SK-N-SH (cell line): ENCODE data around the gene WDR86.

ENCODE experiments used
- CTCF ChIP-seq: fragments of 200-600 bp; sonication (generic); IDR thresholded peaks from 2 replicates; pipeline ENCODE4 v1.6.1; 2017; ENCODE audit warnings: antibody characterized with exemption, mild to moderate bottlenecking, moderate library complexity
- EZH2phosphoT487 ChIP-seq: fragments of 200-600 bp; sonication (generic); IDR thresholded peaks from 2 replicates; pipeline ENCODE4 v1.6.1; 2017; ENCODE audit warnings: low read depth, mixed run types, mild to moderate bottlenecking, antibody characterized with exemption, moderate library complexity, borderline replicate concordance
- FOXJ3 ChIP-seq: sonication (generic); formaldehyde crosslinking; IDR thresholded peaks from 2 replicates; pipeline ENCODE4 v1.5.1; 2020; ENCODE audit warnings: mild to moderate bottlenecking, missing genetic modification reagents
- FOXM1 ChIP-seq: IDR thresholded peaks from 2 replicates; pipeline ENCODE4 v1.4.0; 2012; ENCODE audit warnings: low read depth, mild to moderate bottlenecking
- NFIC ChIP-seq: IDR thresholded peaks from 2 replicates; pipeline ENCODE4 v1.4.0; 2012; ENCODE audit warnings: borderline replicate concordance
- POLR2AphosphoS5 ChIP-seq: IDR thresholded peaks from 2 replicates; pipeline ENCODE4 v1.6.1; 2012; ENCODE audit warnings: low read depth, low read length
- RAD21 ChIP-seq: IDR thresholded peaks from 2 replicates; pipeline ENCODE4 v1.6.1; 2012; ENCODE audit warnings: mild to moderate bottlenecking, low read length
- RXRA ChIP-seq: IDR thresholded peaks from 2 replicates; pipeline ENCODE4 v1.4.0; 2012; ENCODE audit warnings: low read depth, mild to moderate bottlenecking, borderline replicate concordance
- SMC3 ChIP-seq: IDR thresholded peaks from 2 replicates; pipeline ENCODE4 v1.6.1; 2012; ENCODE audit warnings: low read depth, low read length, improper control_type of control experiment
- TEAD4 ChIP-seq: IDR thresholded peaks from 2 replicates; pipeline ENCODE4 v1.4.0; 2012; ENCODE audit warnings: mild to moderate bottlenecking, borderline replicate concordance; ENCODE audit not compliant: insufficient read depth
- USF1 ChIP-seq: IDR thresholded peaks from 2 replicates; pipeline ENCODE4 v1.4.0; 2012; ENCODE audit warnings: low read depth, borderline replicate concordance
- ZBTB33 ChIP-seq: IDR thresholded peaks from 2 replicates; pipeline ENCODE4 v1.4.0; 2012; ENCODE audit warnings: low read depth, borderline replicate concordance

GRCh38 chr7:151343516-151343915 lies 66.3 kb downstream of the WDR86 start:
- TF ChIP-seq FOXJ3 (CRISPR knock-in tag), result no peak
- no peak for TF ChIP-seq CTCF
- no peak for TF ChIP-seq TEAD4
- TF ChIP-seq RXRA, result no peak
- TF ChIP-seq NFIC, result no peak
- no peak for TF ChIP-seq RAD21
- TF ChIP-seq USF1, result no peak
- TF ChIP-seq EZH2phosphoT487, result no peak
- no peak for TF ChIP-seq FOXM1
- no peak for TF ChIP-seq ZBTB33
- TF ChIP-seq SMC3, result no peak
- no peak for TF ChIP-seq POLR2AphosphoS5
